CD4-positive, CD25-positive, alpha-beta regulatory T cell (primary cell): Measurements from ENCODE around the gene OR5D14. TPM values are rescaled to one million over a fixed set of nuclear protein-coding genes. Genes with fewer than 3 reads are reported as not detected.

ENCODE experiments used
- ATAC-seq, 2 donors: fragments of 150-1000 bp; cut with Tn5 transposase; one replicate each; pipeline ENCODE4 v1.10.0; 2021; ENCODE audit warnings: low read depth in 2 of 2, moderate number of reproducible peaks in 2 of 2, moderate library complexity in 1 of 2
- DNase-seq, 3 donors: peaks; one replicate each; pipeline versions ENCODE4 v3.0.0 to v3.0.0-alpha.2; 2012 to 2022; ENCODE audit warnings: mixed read lengths in 1 of 3
- H3K27ac ChIP-seq: one replicate; pipeline ENCODE4 v1.7.0; 2013; ENCODE audit warnings: mild to moderate bottlenecking, low read length; ENCODE audit not compliant: insufficient read depth, poor library complexity, severe bottlenecking
- H3K27me3 ChIP-seq: one replicate; pipeline ENCODE4 v1.7.0; 2013; ENCODE audit warnings: low read length; ENCODE audit not compliant: control insufficient read depth, insufficient read depth
- H3K36me3 ChIP-seq: one replicate; pipeline ENCODE4 v1.7.0; 2013; ENCODE audit warnings: mild to moderate bottlenecking, low read length, moderate library complexity; ENCODE audit not compliant: control insufficient read depth, insufficient read depth
- H3K4me1 ChIP-seq: 2 replicates; pipeline ENCODE4 v1.7.0; 2013; ENCODE audit warnings: mild to moderate bottlenecking, low read length; ENCODE audit not compliant: insufficient read depth, control insufficient read depth, poor library complexity, severe bottlenecking
- H3K4me3 ChIP-seq: one replicate; pipeline ENCODE4 v1.7.0; 2013; ENCODE audit warnings: low read depth, mild to moderate bottlenecking, low read length, moderate library complexity
- H3K9me3 ChIP-seq, 2 experiments: 1 replicate in 1 of 2; 2 replicates in 1 of 2; pipeline ENCODE4 v1.7.0; 2013; ENCODE audit warnings: low read length in 2 of 2, mild to moderate bottlenecking in 1 of 2, moderate library complexity in 1 of 2; ENCODE audit not compliant: control insufficient read depth in 2 of 2
- H3K27ac Mint-ChIP-seq, 3 donors: one replicate each; pipeline ENCODE4 v1.8.0; 2020 to 2022; ENCODE audit warnings: mild to moderate bottlenecking in 3 of 3, mixed read lengths in 3 of 3, moderate library complexity in 2 of 3
- H3K27me3 Mint-ChIP-seq: one replicate; pipeline ENCODE4 v1.8.0; 2022; ENCODE audit warnings: mild to moderate bottlenecking, mixed read lengths
- H3K36me3 Mint-ChIP-seq: one replicate; pipeline ENCODE4 v1.8.0; 2020; ENCODE audit warnings: mixed read lengths
- H3K4me1 Mint-ChIP-seq, 4 donors: one replicate each; pipeline ENCODE4 v1.8.0; 2020 to 2022; ENCODE audit warnings: mixed read lengths in 4 of 4, mild to moderate bottlenecking in 1 of 4
- H3K4me3 Mint-ChIP-seq, 4 donors: one replicate each; pipeline ENCODE4 v1.8.0; 2020 to 2022; ENCODE audit warnings: mild to moderate bottlenecking in 4 of 4, mixed read lengths in 4 of 4, moderate library complexity in 3 of 4
- H3K9me3 Mint-ChIP-seq, 7 donors: one replicate each; pipeline ENCODE4 v1.8.0; 2020 to 2022; ENCODE audit warnings: mixed read lengths in 7 of 7, mild to moderate bottlenecking in 3 of 7, moderate library complexity in 2 of 7
- polyA plus RNA-seq, 4 donors: library from polyadenylated mRNA; unstranded; fragments of 300-500 nt; fragmentation: Illumina TruSeq; gene quantifications; one replicate each; pipeline ENCODE4 v1.2.3, GENCODE V29; 2021
- total RNA-seq: library from RNA; stranded (reverse); gene quantifications from one replicate; pipeline ENCODE4 v1.2.3, GENCODE V29; 2022

OR5D14 gene
- total and polyA plus RNA-seq, 5 donors from 2014 or later = not detected

DNA sequence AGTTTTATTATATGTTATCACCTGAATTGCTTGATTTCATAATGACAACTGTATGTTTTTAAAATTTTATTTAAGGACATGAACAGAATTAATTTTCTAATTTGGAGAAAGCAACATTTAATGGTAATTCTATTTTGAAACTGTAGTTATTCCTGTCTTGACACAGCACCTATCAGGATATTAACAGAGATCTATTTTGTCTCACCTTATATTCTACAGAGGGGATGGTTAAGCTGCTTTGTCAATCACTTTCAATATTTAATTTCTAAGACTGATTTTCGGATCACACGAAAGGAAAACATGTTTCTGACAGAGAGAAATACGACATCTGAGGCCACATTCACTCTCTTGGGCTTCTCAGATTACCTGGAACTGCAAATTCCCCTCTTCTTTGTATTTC is 43.1 kb downstream of the OR5D14 start, which contains the start of gene OR5D16:
OR5D16 (plus strand) TSS at position 301 of the 400 bp plus-strand sequence; CDS start at position 301, 0 bp downstream.
- H3K4me1 ChIP-seq = no peaks in the 10 kb centered on the region
- no peaks in the 10 kb centered on the region for H3K36me3 ChIP-seq
- H3K27me3 Mint-ChIP-seq = no peaks in the 10 kb centered on the region
- H3K4me3 Mint-ChIP-seq = no peak within 1 kb of the TSS
- ATAC-seq (no peak), DNase-seq (no peak)
- H3K9me3 Mint-ChIP-seq = peaks cover 0 to 29% (median 5%) of the 10 kb centered on the region in 7 donors
- H3K27ac Mint-ChIP-seq = no peak within 1 kb of the TSS
- no peaks in the 10 kb centered on the region for H3K4me1 Mint-ChIP-seq
- H3K27ac ChIP-seq = no peak within 1 kb of the TSS
- H3K4me3 ChIP-seq = no peak within 1 kb of the TSS
- H3K27me3 ChIP-seq = no peaks in the 10 kb centered on the region
- peaks cover 0 to 3% of the 10 kb centered on the region in 2 experiments for H3K9me3 ChIP-seq
- H3K36me3 Mint-ChIP-seq = no peaks in the 10 kb centered on the region

Other genes with a start within 250 kb of the OR5D14 start
- not detected for gene OR4C15, start 241.1 kb upstream of the OR5D14 start, total RNA-seq
- not detected for gene OR4C15, start 241.1 kb upstream of the OR5D14 start, polyA plus RNA-seq
- not detected for gene OR4C16, start 223.4 kb upstream of the OR5D14 start, total RNA-seq
- not detected for gene OR4C16, start 223.4 kb upstream of the OR5D14 start, polyA plus RNA-seq
- gene OR4C11, start 187.9 kb upstream of the OR5D14 start, total RNA-seq = not detected
- not detected for gene OR4C11, start 187.9 kb upstream of the OR5D14 start, polyA plus RNA-seq
- gene OR4P4, start 160.4 kb upstream of the OR5D14 start, total RNA-seq = not detected
- gene OR4P4, start 160.4 kb upstream of the OR5D14 start, polyA plus RNA-seq = not detected
- not detected for gene OR4S2, start 147.2 kb upstream of the OR5D14 start, total RNA-seq
- not detected for gene OR4S2, start 147.2 kb upstream of the OR5D14 start, polyA plus RNA-seq
- gene OR4C6, start 133.4 kb upstream of the OR5D14 start, total RNA-seq = not detected
- not detected for gene OR4C6, start 133.4 kb upstream of the OR5D14 start, polyA plus RNA-seq
- not detected for gene OR5D13, start 22.1 kb upstream of the OR5D14 start, total RNA-seq
- gene OR5D13, start 22.1 kb upstream of the OR5D14 start, polyA plus RNA-seq = not detected
- gene OR5L1, start 15.8 kb downstream of the OR5D14 start, total RNA-seq = not detected
- not detected for gene OR5L1, start 15.8 kb downstream of the OR5D14 start, polyA plus RNA-seq
- not detected for gene OR5D18, start 24.1 kb downstream of the OR5D14 start, total RNA-seq
- not detected for gene OR5D18, start 24.1 kb downstream of the OR5D14 start, polyA plus RNA-seq
- not detected for gene OR5L2, start 31.7 kb downstream of the OR5D14 start, total RNA-seq
- not detected for gene OR5L2, start 31.7 kb downstream of the OR5D14 start, polyA plus RNA-seq
- gene OR5D16, start 43.2 kb downstream of the OR5D14 start, total RNA-seq = not detected
- not detected for gene OR5D16, start 43.2 kb downstream of the OR5D14 start, polyA plus RNA-seq
- gene TRIM51, start 87.7 kb downstream of the OR5D14 start, total RNA-seq = not detected
- not detected for gene TRIM51, start 87.7 kb downstream of the OR5D14 start, polyA plus RNA-seq
- gene OR5W2, start 119.0 kb downstream of the OR5D14 start, total RNA-seq = not detected
- not detected for gene OR5W2, start 119.0 kb downstream of the OR5D14 start, polyA plus RNA-seq
- gene OR5I1, start 140.8 kb downstream of the OR5D14 start, total RNA-seq = not detected
- not detected for gene OR5I1, start 140.8 kb downstream of the OR5D14 start, polyA plus RNA-seq
- not detected for gene OR10AG1, start 174.4 kb downstream of the OR5D14 start, total RNA-seq
- gene OR10AG1, start 174.4 kb downstream of the OR5D14 start, polyA plus RNA-seq = not detected
- gene OR5F1, start 199.1 kb downstream of the OR5D14 start, total RNA-seq = not detected
- not detected for gene OR5F1, start 199.1 kb downstream of the OR5D14 start, polyA plus RNA-seq
- gene OR5AS1, start 232.1 kb downstream of the OR5D14 start, total RNA-seq = not detected
- gene OR5AS1, start 232.1 kb downstream of the OR5D14 start, polyA plus RNA-seq = not detected